HepG2 (cell line): Measurements from ENCODE around the gene CSNK1D. TPM values are rescaled to one million over a fixed set of nuclear protein-coding genes. Genes with fewer than 3 reads are reported as not detected.

Experiments
- MAZ ChIP-seq, 2 experiments: sonication (generic) in 1 of 2; formaldehyde crosslinking in 1 of 2; IDR thresholded peaks; 2 replicates each; pipeline versions ENCODE4 v1.5.0 to v1.6.1; 2012 to 2020; ENCODE audit warnings: low read depth in 2 of 2, mild to moderate bottlenecking in 2 of 2, borderline replicate concordance in 1 of 2, improper control_type of control experiment in 1 of 2, low read length in 1 of 2, missing genetic modification reagents in 1 of 2, moderate library complexity in 1 of 2
- MXD4 ChIP-seq: IDR thresholded peaks from 2 replicates; pipeline ENCODE4 v1.6.1; 2016; ENCODE audit warnings: mild to moderate bottlenecking, missing biosample characterization, missing genetic modification reagents
- MXI1 ChIP-seq: IDR thresholded peaks from 3 replicates; pipeline ENCODE4 v1.6.1; 2012; ENCODE audit warnings: low read depth, low read length, inconsistent platforms, borderline replicate concordance
- PHF5A ChIP-seq: IDR thresholded peaks from one replicate; pipeline ENCODE4 v1.6.1; 2018; ENCODE audit warnings: low read depth, missing genetic modification reagents; ENCODE audit not compliant: unreplicated experiment
- PRMT3 ChIP-seq: sonication (generic); formaldehyde crosslinking; IDR thresholded peaks from 2 replicates; pipeline ENCODE4 v1.8.1; 2022; ENCODE audit warnings: low read depth, mild to moderate bottlenecking, moderate library complexity, missing genetic modification reagents, borderline replicate concordance
- PTBP1 ChIP-seq: fragments of 200-400 bp; formaldehyde crosslinking; IDR thresholded peaks from 2 replicates; pipeline ENCODE4 v1.6.1; 2018; ENCODE audit warnings: low read length, low read depth; ENCODE audit not compliant: poor library complexity, severe bottlenecking
- SP5 ChIP-seq: IDR thresholded peaks from 2 replicates; pipeline ENCODE4 v1.6.1; 2016; ENCODE audit warnings: low read depth, borderline replicate concordance
- SPEN ChIP-seq: sonication (generic); formaldehyde crosslinking; IDR thresholded peaks from 2 replicates; pipeline ENCODE4 v1.5.1; 2020; ENCODE audit warnings: low read depth, mild to moderate bottlenecking, missing genetic modification reagents
- ZFX ChIP-seq: sonication (generic); formaldehyde crosslinking; IDR thresholded peaks from 2 replicates; pipeline ENCODE4 v1.4.0; 2020; ENCODE audit warnings: mild to moderate bottlenecking, low read depth, missing genetic modification reagents, moderate library complexity
- ZNF331 ChIP-seq: sonication (generic); formaldehyde crosslinking; IDR thresholded peaks from 2 replicates; pipeline ENCODE4 v1.4.0; 2020; ENCODE audit warnings: missing genetic modification reagents
- ZNF446 ChIP-seq: sonication (generic); formaldehyde crosslinking; IDR thresholded peaks from 2 replicates; pipeline ENCODE4 v1.5.0; 2020; ENCODE audit warnings: mild to moderate bottlenecking, missing genetic modification reagents
- ZNF709 ChIP-seq: sonication (generic); formaldehyde crosslinking; IDR thresholded peaks from 2 replicates; pipeline ENCODE4 v1.5.0; 2020; ENCODE audit warnings: mild to moderate bottlenecking, missing genetic modification reagents
- polyA plus RNA-seq, 8 experiments: library from polyadenylated mRNA; depleted of rRNA in 3 of 8; stranded (reverse) in 7 of 8; unstranded in 1 of 8; fragments of >200 nt; fragmentation: Illumina TruSeq in 4 of 8; extraction: Trizol in 4 of 8; gene quantifications; 2 replicates each; pipeline versions ENCODE4 v1.2.1 to v1.2.3, GENCODE V29; 2011 to 2016; ENCODE audit warnings: low read depth in 4 of 8, missing spikeins in 1 of 8, mixed read lengths in 1 of 8; ENCODE audit not compliant: insufficient read depth in 1 of 8
- total RNA-seq, 5 experiments: library from RNA; depleted of rRNA; stranded (reverse); fragments of >200 nt; fragmentation: Illumina TruSeq; extraction: Trizol; gene quantifications; 2 replicates each; pipeline ENCODE4 v1.2.3, GENCODE V29; 2016; ENCODE audit warnings: low read depth in 1 of 5
- TF ChIP-seq, protein P1 (sequence below): sonication (generic); formaldehyde crosslinking; IDR thresholded peaks from 2 replicates; pipeline ENCODE4 v1.5.0; 2020; ENCODE audit warnings: missing genetic modification reagents
- TF ChIP-seq, protein P2 (sequence below): sonication (generic); formaldehyde crosslinking; IDR thresholded peaks from 2 replicates; pipeline ENCODE4 v1.4.0; 2020; ENCODE audit warnings: mild to moderate bottlenecking, missing genetic modification reagents
- TF ChIP-seq, protein P3 (sequence below): sonication (generic); formaldehyde crosslinking; IDR thresholded peaks from 2 replicates; pipeline ENCODE4 v1.8.0; 2022; ENCODE audit warnings: mild to moderate bottlenecking, missing genetic modification reagents, moderate library complexity
- TF ChIP-seq, protein P4 (sequence below): sonication (generic); formaldehyde crosslinking; IDR thresholded peaks from 2 replicates; pipeline ENCODE4 v1.4.0; 2020; ENCODE audit warnings: missing genetic modification reagents

The CSNK1D gene
- total and polyA plus RNA-seq, 2 of the 13 experiments (the other 11 are each of a cell fraction or from before 2014, with no cell fraction given) = 31.5 to 128 TPM

DNA sequence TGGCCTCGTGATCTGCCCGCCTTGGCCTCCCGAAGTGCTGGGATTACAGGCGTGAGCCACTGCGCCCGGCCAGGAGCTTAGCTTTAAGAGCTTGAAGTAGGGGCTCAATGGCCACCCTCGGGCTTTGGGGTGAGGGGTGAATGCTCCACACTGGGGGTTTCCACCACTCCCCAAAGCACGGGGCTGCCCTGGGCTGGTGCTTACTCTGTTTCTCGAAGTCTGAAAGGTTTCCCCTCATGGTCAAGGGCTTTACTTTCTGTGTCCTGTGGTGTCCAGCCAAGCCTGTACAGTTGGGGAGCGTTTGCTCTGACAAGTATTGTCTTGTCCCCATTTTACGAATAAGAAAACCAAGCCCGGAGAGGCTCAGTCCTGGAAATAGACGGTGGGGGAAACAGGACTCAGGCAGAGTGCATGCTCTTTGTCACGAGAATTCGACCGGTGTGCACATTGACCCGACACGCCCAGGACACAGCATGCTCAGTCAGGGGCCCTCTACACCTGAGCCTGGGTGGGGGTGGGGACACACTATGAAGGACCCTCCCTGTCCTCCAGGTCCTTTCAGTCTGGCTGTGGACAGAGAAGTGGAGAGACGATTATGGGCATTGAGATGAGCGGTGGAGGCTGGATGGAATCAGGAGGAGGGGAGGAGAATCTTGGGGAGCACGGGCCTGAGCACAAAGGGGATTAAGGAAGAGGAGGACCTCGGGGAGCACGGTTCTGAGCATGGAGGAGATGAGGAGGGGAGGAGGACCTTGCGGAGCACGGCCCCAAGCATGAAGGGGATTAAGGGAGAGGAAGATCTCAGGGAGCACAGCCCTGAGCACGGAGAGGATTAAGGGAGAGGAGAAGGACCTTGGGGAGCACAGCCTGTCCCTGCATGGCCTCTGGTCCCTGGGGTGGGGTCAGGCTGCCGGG is 36.4 kb upstream of the CSNK1D start (continued):
- TF ChIP-seq ZFX (CRISPR knock-in tag) (peak; percentile 60), MXD4 (CRISPR knock-in tag) (peak; percentile 62; the same call in 1 of the 2 replicates), ZNF709 (peak; percentile 80; the same call in 1 of the 2 replicates), SPEN (peak; percentile 34; the same call in 1 of the 2 replicates), MAZ (IDR thresholded peaks at IDR 0.05; ENCODE audit: borderline replicate concordance, low read depth, low read length) (peak; percentile 25; the same call in 1 of the 2 replicates), MAZ (CRISPR knock-in tag; IDR thresholded peaks at IDR 0.05; ENCODE audit: low read depth) (0 out of 2 replicates have a peak, but pooled peaks have one; percentile 37), PHF5A (CRISPR knock-in tag) (no peak), ZNF331 (CRISPR knock-in tag) (peak; percentile 48; the same call in 1 of the 2 replicates), PTBP1 (no peak), PRMT3 (no peak), MXI1 (peak; percentile 37; the same call in 1 of the 3 replicates), ZNF446 (no peak), SP5 (CRISPR knock-in tag) (peak; percentile 56; the same call in 1 of the 2 replicates)
- TF ChIP-seq, protein P1, sequence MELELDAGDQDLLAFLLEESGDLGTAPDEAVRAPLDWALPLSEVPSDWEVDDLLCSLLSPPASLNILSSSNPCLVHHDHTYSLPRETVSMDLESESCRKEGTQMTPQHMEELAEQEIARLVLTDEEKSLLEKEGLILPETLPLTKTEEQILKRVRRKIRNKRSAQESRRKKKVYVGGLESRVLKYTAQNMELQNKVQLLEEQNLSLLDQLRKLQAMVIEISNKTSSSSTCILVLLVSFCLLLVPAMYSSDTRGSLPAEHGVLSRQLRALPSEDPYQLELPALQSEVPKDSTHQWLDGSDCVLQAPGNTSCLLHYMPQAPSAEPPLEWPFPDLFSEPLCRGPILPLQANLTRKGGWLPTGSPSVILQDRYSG = no peak
- TF ChIP-seq, protein P2, sequence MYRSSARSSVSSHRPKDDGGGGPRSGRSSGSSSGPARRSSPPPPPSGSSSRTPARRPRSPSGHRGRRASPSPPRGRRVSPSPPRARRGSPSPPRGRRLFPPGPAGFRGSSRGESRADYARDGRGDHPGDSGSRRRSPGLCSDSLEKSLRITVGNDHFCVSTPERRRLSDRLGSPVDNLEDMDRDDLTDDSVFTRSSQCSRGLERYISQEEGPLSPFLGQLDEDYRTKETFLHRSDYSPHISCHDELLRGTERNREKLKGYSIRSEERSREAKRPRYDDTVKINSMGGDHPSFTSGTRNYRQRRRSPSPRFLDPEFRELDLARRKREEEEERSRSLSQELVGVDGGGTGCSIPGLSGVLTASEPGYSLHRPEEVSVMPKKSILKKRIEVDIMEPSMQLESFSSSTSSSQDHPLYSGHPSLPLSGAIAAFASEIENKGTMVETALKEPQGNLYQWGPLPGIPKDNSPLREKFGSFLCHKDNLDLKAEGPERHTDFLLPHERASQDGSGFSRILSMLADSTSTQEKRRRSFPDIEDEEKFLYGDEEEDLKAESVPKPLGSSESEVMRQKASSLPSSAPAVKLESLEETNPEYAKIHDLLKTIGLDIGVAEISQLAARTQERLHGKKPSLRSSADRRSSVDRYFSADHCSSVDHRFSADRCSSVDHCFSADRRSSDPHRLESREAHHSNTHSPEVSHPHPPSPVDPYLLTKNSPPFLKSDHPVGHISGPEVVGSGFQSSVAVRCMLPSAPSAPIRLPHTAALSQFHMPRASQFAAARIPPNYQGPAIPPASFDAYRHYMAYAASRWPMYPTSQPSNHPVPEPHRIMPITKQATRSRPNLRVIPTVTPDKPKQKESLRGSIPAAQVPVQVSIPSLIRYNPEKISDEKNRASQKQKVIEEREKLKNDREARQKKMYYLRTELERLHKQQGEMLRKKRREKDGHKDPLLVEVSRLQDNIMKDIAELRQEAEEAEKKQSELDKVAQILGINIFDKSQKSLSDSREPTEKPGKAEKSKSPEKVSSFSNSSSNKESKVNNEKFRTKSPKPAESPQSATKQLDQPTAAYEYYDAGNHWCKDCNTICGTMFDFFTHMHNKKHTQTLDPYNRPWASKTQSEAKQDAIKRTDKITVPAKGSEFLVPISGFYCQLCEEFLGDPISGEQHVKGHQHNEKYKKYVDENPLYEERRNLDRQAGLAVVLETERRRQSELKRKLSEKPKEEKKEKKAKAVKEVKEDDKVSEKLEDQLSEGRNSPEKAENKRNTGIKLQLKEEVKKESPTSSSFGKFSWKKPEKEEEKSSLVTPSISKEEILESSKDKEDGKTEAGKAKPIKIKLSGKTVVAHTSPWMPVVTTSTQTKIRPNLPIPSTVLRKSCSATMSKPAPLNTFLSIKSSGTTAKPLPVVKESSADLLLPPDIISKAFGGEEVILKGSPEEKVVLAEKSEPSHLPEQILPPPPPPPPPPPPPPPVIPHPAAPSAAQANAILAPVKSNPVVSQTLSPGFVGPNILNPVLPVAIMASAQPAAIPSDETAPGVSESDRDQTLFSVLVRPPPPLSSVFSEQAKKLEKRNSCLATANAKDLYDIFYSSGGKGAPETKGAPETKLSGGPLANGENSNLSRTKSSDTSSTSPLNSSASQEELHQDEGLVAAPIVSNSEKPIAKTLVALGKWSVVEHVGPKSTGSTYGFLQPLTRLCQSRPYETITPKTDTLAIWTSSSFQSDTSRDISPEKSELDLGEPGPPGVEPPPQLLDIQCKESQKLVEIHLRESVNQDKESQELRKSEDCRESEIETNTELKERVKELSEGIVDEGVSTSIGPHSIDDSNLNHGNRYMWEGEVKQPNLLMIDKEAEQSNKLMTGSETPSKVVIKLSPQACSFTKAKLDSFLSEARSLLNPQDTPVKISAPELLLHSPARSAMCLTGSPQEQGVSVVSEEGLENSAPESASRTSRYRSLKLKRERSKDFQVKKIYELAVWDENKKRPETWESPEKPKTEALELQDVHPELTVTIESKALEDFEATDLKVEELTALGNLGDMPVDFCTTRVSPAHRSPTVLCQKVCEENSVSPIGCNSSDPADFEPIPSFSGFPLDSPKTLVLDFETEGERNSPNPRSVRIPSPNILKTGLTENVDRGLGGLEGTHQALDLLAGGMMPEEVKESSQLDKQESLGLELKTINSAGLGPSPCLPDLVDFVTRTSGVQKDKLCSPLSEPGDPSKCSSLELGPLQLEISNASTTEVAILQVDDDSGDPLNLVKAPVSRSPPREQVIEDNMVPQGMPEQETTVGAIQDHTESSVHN (CRISPR knock-in tag) = no peak
- TF ChIP-seq, protein P3, sequence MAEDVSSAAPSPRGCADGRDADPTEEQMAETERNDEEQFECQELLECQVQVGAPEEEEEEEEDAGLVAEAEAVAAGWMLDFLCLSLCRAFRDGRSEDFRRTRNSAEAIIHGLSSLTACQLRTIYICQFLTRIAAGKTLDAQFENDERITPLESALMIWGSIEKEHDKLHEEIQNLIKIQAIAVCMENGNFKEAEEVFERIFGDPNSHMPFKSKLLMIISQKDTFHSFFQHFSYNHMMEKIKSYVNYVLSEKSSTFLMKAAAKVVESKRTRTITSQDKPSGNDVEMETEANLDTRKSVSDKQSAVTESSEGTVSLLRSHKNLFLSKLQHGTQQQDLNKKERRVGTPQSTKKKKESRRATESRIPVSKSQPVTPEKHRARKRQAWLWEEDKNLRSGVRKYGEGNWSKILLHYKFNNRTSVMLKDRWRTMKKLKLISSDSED (CRISPR knock-in tag) = 0 out of 2 replicates have a peak, but pooled peaks have one; percentile 3
- TF ChIP-seq, protein P4, sequence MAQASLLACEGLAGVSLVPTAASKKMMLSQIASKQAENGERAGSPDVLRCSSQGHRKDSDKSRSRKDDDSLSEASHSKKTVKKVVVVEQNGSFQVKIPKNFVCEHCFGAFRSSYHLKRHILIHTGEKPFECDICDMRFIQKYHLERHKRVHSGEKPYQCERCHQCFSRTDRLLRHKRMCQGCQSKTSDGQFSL (CRISPR knock-in tag) = no peak
